ENCODE measurements around the gene MEGF6.
"Not testable (repeated sequence)": the region's sequence is repeated elsewhere in the genome, so short reads cannot be mapped to it uniquely, and the experiment has no call there.

The MEGF6 gene

DNA sequence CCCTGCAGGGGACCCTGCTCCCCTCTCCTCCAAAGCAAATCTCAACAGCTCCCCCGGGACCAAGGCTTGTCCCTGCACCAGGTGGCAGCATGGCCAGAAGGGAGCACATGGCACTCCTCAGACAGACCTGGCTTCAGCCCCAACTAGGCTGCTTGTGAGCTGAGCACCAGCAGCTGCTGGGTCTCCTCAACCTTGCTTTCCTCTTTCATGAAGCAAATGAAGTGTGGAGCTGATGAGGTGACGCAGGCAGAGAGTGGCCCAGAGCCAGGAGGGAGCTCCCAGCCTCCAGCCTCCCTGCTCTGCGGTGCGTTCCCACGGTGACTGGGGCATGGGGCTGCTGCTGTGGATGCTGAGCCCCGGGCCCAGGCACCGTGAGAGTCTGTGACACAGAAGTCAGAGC lies 34.0 kb downstream of the MEGF6 start:
- POLR2A ChIA-PET, result no interaction called here
- DNase-seq (ENCODE audit: low read depth, low spot score), result no peak
- TF ChIP-seq CTCF (IDR thresholded peaks at IDR 0.05; ENCODE audit: insufficient read depth, low read length, missing control alignments), result no peak
- CTCF ChIA-PET, result interaction anchor here (0.9 to 2.8 kb wide), 4 partner anchors 10 to 42 kb away, joined by 3 to 14 read pairs (median 4); no protein-coding TSS in a partner anchor
- H3K4me3 ChIP-seq (ENCODE audit: low read depth, low read length), result no peak overlapping the region

DNA sequence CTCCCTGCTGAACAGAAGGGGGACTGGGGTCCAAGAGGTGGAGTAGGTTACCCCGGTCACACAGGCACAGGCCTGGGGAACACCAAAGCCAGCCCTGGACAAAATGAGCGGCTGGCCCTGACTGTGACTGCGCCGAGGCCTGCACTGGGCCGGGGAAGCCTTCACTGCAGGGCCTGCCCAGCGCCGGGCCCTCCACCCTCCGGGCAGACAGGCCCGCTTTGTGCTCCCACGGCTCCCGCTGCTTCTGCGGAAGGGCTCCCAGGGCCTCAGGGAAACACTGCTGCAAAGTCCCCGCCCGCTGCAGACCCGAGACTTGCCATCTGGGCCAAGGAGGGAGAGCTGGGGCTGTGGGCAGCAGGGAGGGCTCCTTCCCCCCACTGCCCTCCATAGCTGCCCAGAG lies 35.3 kb downstream of the MEGF6 start:
- DNase-seq (ENCODE audit: low read depth, low spot score), result no peak
- no peak for TF ChIP-seq CTCF (IDR thresholded peaks at IDR 0.05; ENCODE audit: insufficient read depth, low read length, missing control alignments)
- CTCF ChIA-PET, result interaction anchor here (0.9 to 2.8 kb wide), 3 partner anchors 40 to 46 kb away, joined by 3 to 14 read pairs (median 3); no protein-coding TSS in a partner anchor
- no peak overlapping the region for H3K4me3 ChIP-seq (ENCODE audit: low read depth, low read length)
- POLR2A ChIA-PET, result no interaction called here

- POLR2A ChIA-PET; DNase-seq (ENCODE audit: low read depth, low spot score); H3K4me3 ChIP-seq (ENCODE audit: low read depth, low read length): not testable (repeated sequence)
- CTCF ChIA-PET, result interaction anchor here (1.4 kb wide), 1 partner anchor 46 kb away, joined by 3 read pairs; no protein-coding TSS in a partner anchor
Observed at GRCh38 chr1:3575515-3575914, 35.8 kb downstream of the MEGF6 start.

DNA sequence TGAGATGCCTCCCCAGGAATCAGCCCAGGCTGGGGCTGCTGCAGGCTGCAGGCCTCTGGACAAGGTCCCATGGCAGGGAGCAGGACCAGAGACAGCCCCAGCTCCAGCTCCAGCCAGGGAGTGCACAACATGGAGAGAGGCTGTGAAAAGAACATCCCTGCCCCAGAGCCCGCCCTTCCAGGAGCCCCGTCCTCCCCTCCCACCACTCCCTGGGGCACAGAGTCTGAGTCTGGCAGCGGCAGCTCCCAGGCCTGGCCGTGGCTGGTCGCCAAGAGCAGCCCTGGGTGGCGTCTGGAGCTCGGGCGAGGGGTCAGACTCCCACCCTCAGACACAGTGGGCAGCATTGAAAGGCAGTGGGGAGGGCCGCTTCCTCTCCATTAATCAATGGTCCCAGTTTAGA lies 37.8 kb downstream of the MEGF6 start:
- TF ChIP-seq CTCF (IDR thresholded peaks at IDR 0.05; ENCODE audit: insufficient read depth, low read length, missing control alignments), result no peak
- CTCF ChIA-PET, result interaction anchor here (1.0 kb wide), 1 partner anchor 8 kb away, joined by 4 read pairs; no protein-coding TSS in a partner anchor
- no peak for DNase-seq (ENCODE audit: low read depth, low spot score)
- POLR2A ChIA-PET, result no interaction called here
- H3K4me3 ChIP-seq (ENCODE audit: low read depth, low read length), result no peak overlapping the region

DNA sequence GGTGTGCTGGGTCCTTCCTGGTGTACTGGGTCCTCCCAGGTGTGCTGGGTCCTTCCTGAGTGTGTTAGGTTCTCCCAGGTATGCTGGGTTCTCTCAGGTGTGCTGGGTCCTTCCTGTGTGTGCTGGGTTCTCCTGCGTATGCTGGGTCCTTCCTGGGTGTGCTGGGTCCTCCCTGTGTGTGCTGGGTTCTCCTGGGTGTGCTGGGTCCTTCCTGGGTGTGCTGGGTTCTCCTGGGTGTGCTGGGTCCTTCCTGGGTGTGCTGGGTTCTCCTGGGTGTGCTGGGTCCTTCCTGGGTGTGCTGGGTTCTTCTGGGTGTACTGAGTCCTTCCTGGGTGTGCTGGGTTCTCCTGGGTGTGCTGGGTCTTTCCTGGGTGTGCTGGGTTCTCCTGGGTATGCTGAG lies 38.7 kb downstream of the MEGF6 start:
- DNase-seq (ENCODE audit: low read depth, low spot score); H3K4me3 ChIP-seq (ENCODE audit: low read depth, low read length); CTCF ChIA-PET; POLR2A ChIA-PET: not testable (repeated sequence)

GRCh38 chr1:3571263-3571662 lies 40.0 kb downstream of the MEGF6 start:
- no peak for DNase-seq (ENCODE audit: low read depth, low spot score)
- TF ChIP-seq CTCF (IDR thresholded peaks at IDR 0.05; ENCODE audit: insufficient read depth, low read length, missing control alignments), result no peak
- H3K4me3 ChIP-seq (ENCODE audit: low read depth, low read length), result no peak overlapping the region
- ChIA-PET CTCF (no interaction called here), POLR2A (no interaction called here)

DNA sequence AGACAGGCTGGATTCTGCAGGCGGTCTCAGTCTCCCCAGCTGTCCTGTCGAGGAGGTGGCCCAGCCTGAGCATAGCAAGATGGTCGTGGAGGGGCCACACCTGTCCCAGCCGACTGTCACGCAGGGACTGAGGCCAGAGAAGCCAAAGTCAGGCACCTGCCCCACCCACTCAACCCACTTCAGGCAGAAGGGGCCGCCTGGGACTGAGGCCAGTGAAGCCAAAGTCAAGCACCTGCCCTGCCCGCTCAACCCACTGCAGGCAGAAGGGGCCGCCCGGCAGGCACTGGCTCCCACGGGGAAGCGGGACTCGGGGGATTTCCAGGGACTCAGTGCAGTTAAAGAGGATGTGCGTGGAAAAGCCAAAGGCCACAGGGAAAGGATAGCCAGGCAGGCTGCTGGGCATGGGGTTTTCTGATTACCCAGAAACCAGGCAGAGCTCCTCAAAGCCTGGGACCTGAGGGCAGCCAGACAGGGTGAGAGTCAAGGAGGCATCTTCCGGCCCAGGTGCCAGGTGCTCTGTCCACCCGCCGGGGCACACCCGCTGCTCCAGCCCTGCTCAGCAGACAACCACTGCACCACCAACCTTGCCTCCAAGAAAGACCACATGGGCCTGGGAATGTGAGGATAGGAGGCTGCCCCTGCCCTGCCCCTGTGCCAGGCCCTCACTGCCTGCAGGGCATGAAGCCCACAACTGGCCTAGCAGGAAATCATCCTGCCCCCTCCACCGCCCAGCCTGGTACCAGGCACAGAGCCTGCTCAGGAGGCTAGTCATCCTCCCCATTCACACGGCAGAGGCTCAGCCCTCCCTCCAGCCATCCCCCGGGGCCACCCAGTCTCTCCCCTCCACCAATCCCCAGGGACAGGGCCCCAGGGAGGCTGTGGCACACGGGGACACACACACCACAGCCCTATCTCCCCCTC lies 41.0 kb downstream of the MEGF6 start:
- no peak overlapping the region for H3K4me3 ChIP-seq (ENCODE audit: low read depth, low read length)
- ChIA-PET CTCF (interaction anchor here (10.1 kb wide), 1 partner anchor 51 kb away, joined by 158 read pairs; no protein-coding TSS in a partner anchor), POLR2A (no interaction called here)
- no peak for TF ChIP-seq CTCF (IDR thresholded peaks at IDR 0.05; ENCODE audit: insufficient read depth, low read length, missing control alignments)
- no peak for DNase-seq (ENCODE audit: low read depth, low spot score)

All from AG04449 (cell line).